SK-N-SH treated with all-trans-retinoic acid at 6 μM for 48 hours (cell line): ENCODE measurements around the gene GPX4.

Experiments used
- ARNTL ChIP-seq: fragments of 450-650 bp; formaldehyde crosslinking; IDR thresholded peaks from 2 replicates; pipeline ENCODE4 v1.5.0; 2020; ENCODE audit warnings: low read depth, mild to moderate bottlenecking, moderate library complexity, borderline replicate concordance
- BACH2 ChIP-seq: fragments of 250-450 bp; sonication (Bioruptor Pico); IDR thresholded peaks from 2 replicates; pipeline ENCODE4 v1.9.0; 2021; ENCODE audit warnings: mild to moderate bottlenecking, borderline replicate concordance
- CREB5 ChIP-seq: fragments of 250-450 bp; sonication (Bioruptor Pico); IDR thresholded peaks from 2 replicates; pipeline ENCODE4 v1.5.1; 2020; ENCODE audit warnings: low read depth, mild to moderate bottlenecking, moderate library complexity
- CSDC2 ChIP-seq: fragments of 250-450 bp; sonication (Bioruptor Pico); IDR thresholded peaks from 2 replicates; pipeline ENCODE4 v1.5.0; 2020; ENCODE audit warnings: mild to moderate bottlenecking, moderate library complexity
- CSRNP3 ChIP-seq: fragments of 250-450 bp; sonication (Bioruptor Pico); IDR thresholded peaks from 2 replicates; pipeline ENCODE4 v1.5.1; 2021; ENCODE audit warnings: mild to moderate bottlenecking, moderate library complexity
- GLIS3 ChIP-seq: fragments of 250-450 bp; sonication (Bioruptor Pico); IDR thresholded peaks from 2 replicates; pipeline ENCODE4 v1.5.0; 2020; ENCODE audit warnings: mild to moderate bottlenecking, moderate library complexity
- PATZ1 ChIP-seq: fragments of 250-450 bp; sonication (Bioruptor Pico); IDR thresholded peaks from 2 replicates; pipeline ENCODE4 v1.8.0; 2020; ENCODE audit warnings: mild to moderate bottlenecking, moderate library complexity, borderline replicate concordance
- POU6F1 ChIP-seq: fragments of 250-450 bp; sonication (Bioruptor Pico); IDR thresholded peaks from 2 replicates; pipeline ENCODE4 v1.8.0; 2021; ENCODE audit warnings: low read depth, mild to moderate bottlenecking, moderate library complexity, borderline replicate concordance
- PPARA ChIP-seq: fragments of 250-450 bp; sonication (Bioruptor Pico); IDR thresholded peaks from 2 replicates; pipeline ENCODE4 v1.5.0; 2020; ENCODE audit warnings: mild to moderate bottlenecking, borderline replicate concordance
- RARB ChIP-seq: fragments of 250-450 bp; sonication (Bioruptor Pico); IDR thresholded peaks from 2 replicates; pipeline ENCODE4 v1.8.0; 2021; ENCODE audit warnings: mild to moderate bottlenecking, moderate library complexity
- SNAI2 ChIP-seq: fragments of 250-450 bp; sonication (Bioruptor Pico); IDR thresholded peaks from 2 replicates; pipeline ENCODE4 v1.5.0; 2020; ENCODE audit warnings: mild to moderate bottlenecking, moderate library complexity
- TOX ChIP-seq: fragments of 250-450 bp; sonication (Bioruptor Pico); IDR thresholded peaks from 2 replicates; pipeline ENCODE4 v1.8.0; 2021; ENCODE audit warnings: mild to moderate bottlenecking, moderate library complexity, borderline replicate concordance
- ZFP3 ChIP-seq: fragments of 250-450 bp; sonication (Bioruptor Pico); IDR thresholded peaks from 2 replicates; pipeline ENCODE4 v1.5.0; 2020; ENCODE audit warnings: mild to moderate bottlenecking, moderate library complexity
- ZNF70 ChIP-seq: fragments of 450-650 bp; formaldehyde crosslinking; IDR thresholded peaks from 2 replicates; pipeline ENCODE4 v1.5.0; 2020; ENCODE audit warnings: mild to moderate bottlenecking, moderate library complexity

GRCh38 chr19:1105008-1105872 lies 1.4 kb downstream of the GPX4 start:
- TF ChIP-seq PATZ1 (CRISPR knock-in tag): no peak
- TF ChIP-seq CSDC2 (CRISPR knock-in tag): no peak
- TF ChIP-seq CREB5 (CRISPR knock-in tag): no peak
- TF ChIP-seq POU6F1 (CRISPR knock-in tag): no peak
- TF ChIP-seq RARB (CRISPR knock-in tag): no peak
- TF ChIP-seq BACH2 (CRISPR knock-in tag): no peak
- TF ChIP-seq ZFP3 (CRISPR knock-in tag): no peak
- no peak for TF ChIP-seq SNAI2 (CRISPR knock-in tag)
- no peak for TF ChIP-seq CSRNP3 (CRISPR knock-in tag)
- no peak for TF ChIP-seq GLIS3 (CRISPR knock-in tag)
- no peak for TF ChIP-seq PPARA (CRISPR knock-in tag)
- TF ChIP-seq TOX (CRISPR knock-in tag): no peak
- no peak for TF ChIP-seq ARNTL (CRISPR knock-in tag)
- TF ChIP-seq ZNF70 (CRISPR knock-in tag): no peak
